H1 (cell line): ENCODE measurements around the gene TMEM178B. TPM values are rescaled to one million over a fixed set of nuclear protein-coding genes. Genes with fewer than 3 reads are reported as not detected.
A peak's percentile ranks its signal among the peaks of the same experiment; 100 is the strongest.

Experiments
- CTCF ChIA-PET: fragments of 300-600 bp; sonication (Branson Sonifier 250); formaldehyde crosslinking; loops from one replicate; lab custom pipeline; 2021; ENCODE audit not compliant: partially characterized antibody; lab: Charles Lee
- POLR2A ChIA-PET: fragments of 300-600 bp; sonication (Branson Sonifier 250); formaldehyde crosslinking; loops from one replicate; lab custom pipeline; 2021; ENCODE audit warnings: inconsistent platforms; ENCODE audit not compliant: partially characterized antibody; lab: Charles Lee
- DNase-seq, 2 experiments: peaks; one replicate each; pipeline versions ENCODE4 v3.0.0 to v3.0.0-alpha.2; 2010 to 2022; ENCODE audit warnings: low spot score in 2 of 2, low read depth in 1 of 2, mixed read lengths in 1 of 2
- FAIRE-seq: peaks from 2 replicates; lab custom pipeline; 2011; peaks lifted over from hg19 to GRCh38; lab: Jason Lieb, UNC
- H2AFZ ChIP-seq: 2 replicates; pipeline ENCODE4 v1.8.1; 2012; ENCODE audit warnings: low read length, inconsistent platforms
- H2AK5ac ChIP-seq: 2 replicates; pipeline ENCODE4 v1.6.1; 2013; ENCODE audit warnings: low read depth, low read length
- H2BK120ac ChIP-seq: replicated peaks from 2 replicates; pipeline ENCODE3; 2013; ENCODE audit warnings: low read depth, low read length, inconsistent platforms
- H2BK12ac ChIP-seq: 2 replicates; pipeline ENCODE4 v1.6.1; 2013; ENCODE audit warnings: low read depth, low read length
- H2BK15ac ChIP-seq: 2 replicates; pipeline ENCODE4 v1.6.1; 2013; ENCODE audit warnings: low read length
- H2BK20ac ChIP-seq: 2 replicates; pipeline ENCODE4 v1.6.1; 2013; ENCODE audit warnings: low read length
- H2BK5ac ChIP-seq: 2 replicates; pipeline ENCODE4 v1.6.1; 2013; ENCODE audit warnings: low read depth, low read length
- H3K14ac ChIP-seq: 2 replicates; pipeline ENCODE4 v1.6.1; 2013; ENCODE audit warnings: inconsistent platforms; ENCODE audit not compliant: insufficient read length
- H3K18ac ChIP-seq: 2 replicates; pipeline ENCODE4 v1.6.1; 2013; ENCODE audit warnings: low read length; ENCODE audit errors: extremely low read depth
- H3K23ac ChIP-seq: 2 replicates; pipeline ENCODE4 v1.6.1; 2013; ENCODE audit warnings: inconsistent platforms; ENCODE audit not compliant: insufficient read length
- H3K23me2 ChIP-seq: 2 replicates; pipeline ENCODE4 v1.6.1; 2013; ENCODE audit warnings: low read depth, low read length
- H3K27ac ChIP-seq: 2 replicates; pipeline ENCODE4 v1.6.1; 2011; ENCODE audit warnings: low read depth, low read length, inconsistent platforms
- H3K27me3 ChIP-seq, 4 experiments: replicated peaks in 1 of 4; 1 replicate in 1 of 4; 2 replicates in 3 of 4; pipeline versions ENCODE4 v1.6.1 to v1.8.1; 2011 to 2013; ENCODE audit warnings: low read length in 3 of 4, mild to moderate bottlenecking in 3 of 4, inconsistent platforms in 2 of 4, mixed read lengths in 2 of 4, moderate library complexity in 1 of 4; ENCODE audit not compliant: control insufficient read depth in 3 of 4, insufficient read depth in 3 of 4; ENCODE audit errors: extremely low read depth in 1 of 4
- H3K36me3 ChIP-seq, 4 experiments: 2 replicates each; pipeline versions ENCODE4 v1.6.1 to v1.8.1; 2011 to 2013; ENCODE audit warnings: mild to moderate bottlenecking in 4 of 4, low read length in 3 of 4, moderate library complexity in 2 of 4, control low read depth in 1 of 4, inconsistent platforms in 1 of 4; ENCODE audit not compliant: insufficient read depth in 4 of 4, control insufficient read depth in 2 of 4
- H3K4ac ChIP-seq: replicated peaks from 2 replicates; pipeline ENCODE3; 2013; ENCODE audit warnings: low read length, low read depth, mixed read lengths, inconsistent platforms; ENCODE audit not compliant: insufficient read length
- H3K4me1 ChIP-seq, 4 experiments: replicated peaks in 1 of 4; 1 replicate in 1 of 4; 2 replicates in 3 of 4; pipeline versions ENCODE4 v1.6.1 to v1.8.1; 2011 to 2013; ENCODE audit warnings: low read length in 3 of 4, inconsistent platforms in 2 of 4, mixed read lengths in 1 of 4; ENCODE audit not compliant: insufficient read depth in 4 of 4, control insufficient read depth in 3 of 4
- H3K4me2 ChIP-seq, 2 experiments: 2 replicates each; pipeline versions ENCODE4 v1.6.1 to v1.8.1; 2011 to 2013; ENCODE audit warnings: low read depth in 2 of 2, low read length in 2 of 2, control low read depth in 1 of 2, inconsistent platforms in 1 of 2, mild to moderate bottlenecking in 1 of 2; ENCODE audit not compliant: insufficient read depth in 1 of 2
- H3K4me3 ChIP-seq, 4 experiments: fragments of 200-600, 300-600 bp in 1 of 4; sonication (generic), shearing (Covaris generic), sonication (Bioruptor Twin) in 1 of 4; 2 replicates each; pipeline versions ENCODE4 v1.5.1 to v1.8.1; 2011 to 2016; ENCODE audit warnings: low read length in 4 of 4, low read depth in 3 of 4, control low read depth in 2 of 4, inconsistent platforms in 2 of 4, mild to moderate bottlenecking in 2 of 4, mixed read lengths in 1 of 4, moderate library complexity in 1 of 4; ENCODE audit not compliant: insufficient read depth in 2 of 4; ENCODE audit errors: extremely low read depth in 1 of 4
- H3K56ac ChIP-seq: replicated peaks from 2 replicates; pipeline ENCODE3; 2013; ENCODE audit warnings: low read depth, mild to moderate bottlenecking, mixed read lengths, low read length, inconsistent platforms; ENCODE audit not compliant: insufficient read length
- H3K79me1 ChIP-seq: 2 replicates; pipeline ENCODE4 v1.6.1; 2013; ENCODE audit warnings: low read depth, low read length, control low read depth
- H3K79me2 ChIP-seq, 2 experiments: 2 replicates each; pipeline versions ENCODE4 v1.6.1 to v1.8.1; 2012 to 2013; ENCODE audit warnings: low read length in 2 of 2, mild to moderate bottlenecking in 2 of 2, inconsistent platforms in 1 of 2; ENCODE audit not compliant: insufficient read depth in 2 of 2, control insufficient read depth in 1 of 2
- H3K9ac ChIP-seq, 4 experiments: replicated peaks in 1 of 4; 1 replicate in 1 of 4; 2 replicates in 3 of 4; pipeline versions ENCODE4 v1.6.1 to v1.8.1; 2011 to 2013; ENCODE audit warnings: low read depth in 3 of 4, low read length in 3 of 4, control low read depth in 2 of 4, mild to moderate bottlenecking in 2 of 4, moderate library complexity in 2 of 4, inconsistent platforms in 1 of 4; ENCODE audit errors: extremely low read depth in 1 of 4
- H3K9me3 ChIP-seq, 2 experiments: 2 replicates each; pipeline versions ENCODE4 v1.6.1 to v1.8.1; 2012 to 2013; ENCODE audit warnings: mild to moderate bottlenecking in 2 of 2, moderate library complexity in 2 of 2, control low read depth in 1 of 2, inconsistent platforms in 1 of 2, low read depth in 1 of 2, low read length in 1 of 2, mixed read lengths in 1 of 2; ENCODE audit not compliant: insufficient read depth in 2 of 2
- H4K20me1 ChIP-seq, 2 experiments: replicated peaks in 1 of 2; 2 replicates each; pipeline versions ENCODE3 to v1.8.1; 2011 to 2013; ENCODE audit warnings: inconsistent platforms in 2 of 2, low read length in 2 of 2, mild to moderate bottlenecking in 1 of 2; ENCODE audit not compliant: insufficient read depth in 2 of 2, control insufficient read depth in 1 of 2
- H4K5ac ChIP-seq: 2 replicates; pipeline ENCODE4 v1.6.1; 2013; ENCODE audit warnings: low read length, low read depth, mixed read lengths, inconsistent platforms; ENCODE audit not compliant: insufficient read length
- H4K8ac ChIP-seq: 2 replicates; pipeline ENCODE4 v1.8.0; 2013; ENCODE audit warnings: mild to moderate bottlenecking, moderate library complexity, low read length, inconsistent platforms; ENCODE audit not compliant: insufficient read depth; ENCODE audit errors: extremely low read depth
- H4K91ac ChIP-seq: replicated peaks from 2 replicates; pipeline ENCODE3; 2013; ENCODE audit warnings: low read length, mixed read lengths, inconsistent platforms; ENCODE audit not compliant: insufficient read length
- BRCA1 ChIP-seq: IDR thresholded peaks from 2 replicates; pipeline ENCODE4 v1.6.1; 2012; ENCODE audit warnings: low read depth, low read length, improper control_type of control experiment
- CEBPB ChIP-seq: IDR thresholded peaks from 2 replicates; pipeline ENCODE4 v1.6.1; 2012; ENCODE audit warnings: low read depth, low read length
- CREB1 ChIP-seq: IDR thresholded peaks from 2 replicates; pipeline ENCODE4 v1.6.1; 2012; ENCODE audit warnings: inconsistent platforms
- GTF2F1 ChIP-seq: IDR thresholded peaks from 2 replicates; pipeline ENCODE4 v1.6.1; 2012; ENCODE audit warnings: low read depth, low read length, improper control_type of control experiment, borderline replicate concordance
- KDM4A ChIP-seq: IDR thresholded peaks from one replicate; pipeline ENCODE4 v1.7.1; 2012; ENCODE audit warnings: low read depth, mild to moderate bottlenecking, moderate library complexity, low read length, inconsistent platforms; ENCODE audit not compliant: severe bottlenecking
- POLR2A ChIP-seq, 2 experiments: IDR thresholded peaks; 1 replicate in 1 of 2; 2 replicates in 1 of 2; pipeline ENCODE4 v1.6.1; 2011; ENCODE audit warnings: low read depth in 2 of 2, low read length in 2 of 2, mild to moderate bottlenecking in 2 of 2; ENCODE audit errors: control extremely low read depth in 1 of 2
- POLR2AphosphoS5 ChIP-seq: IDR thresholded peaks from 2 replicates; pipeline ENCODE4 v1.6.1; 2011; ENCODE audit warnings: low read depth, low read length
- RNF2 ChIP-seq: fragments of 200-900, 300-1000 bp; sonication (generic); IDR thresholded peaks from 2 replicates; pipeline ENCODE4 v1.7.1; 2016; ENCODE audit warnings: borderline replicate concordance, low read depth, mild to moderate bottlenecking, antibody characterized with exemption, low read length; ENCODE audit not compliant: poor library complexity, severe bottlenecking; ENCODE audit errors: missing control alignments
- SP4 ChIP-seq: IDR thresholded peaks from 2 replicates; pipeline ENCODE4 v1.6.1; 2012; ENCODE audit warnings: low read length, inconsistent platforms
- SUZ12 ChIP-seq: fragments of 200-600 bp; sonication (generic); IDR thresholded peaks from 2 replicates; pipeline ENCODE4 v1.6.1; 2012; ENCODE audit warnings: mild to moderate bottlenecking, inconsistent platforms, low read length, moderate library complexity, mixed read lengths
- YY1 ChIP-seq: IDR thresholded peaks from 2 replicates; pipeline ENCODE4 v1.6.1; 2011; ENCODE audit warnings: low read depth, mild to moderate bottlenecking, low read length
- WGBS, 2 experiments: shearing (Covaris generic) in 1 of 2; methylation state at CpG; one replicate each; pipeline versions ENCODE4 v1.1.6 to v1.1.7; 2013 to 2015; ENCODE audit warnings: low lambda C conversion rate in 2 of 2, mixed read lengths in 2 of 2, inconsistent platforms in 1 of 2, low coverage in 1 of 2, missing lambda C conversion rate in 1 of 2; ENCODE audit not compliant: insufficient replicate concordance in 2 of 2, insufficient coverage in 1 of 2, insufficient read length in 1 of 2; ENCODE audit errors: extremely low coverage in 1 of 2, missing lambda C conversion rate in 1 of 2; 5-methylcytosine and 5-hydroxymethylcytosine counted together
- polyA plus RNA-seq, 7 experiments: library from polyadenylated mRNA; depleted of rRNA in 3 of 7; stranded (reverse) in 5 of 7; unstranded in 2 of 7; fragments of >200 nt in 5 of 7; fragments of 200-250 nt in 2 of 7; gene quantifications; 1 replicate in 5 of 7; 2 replicates in 1 of 7; 4 replicates in 1 of 7; pipeline versions ENCODE4 v1.2.1 to v1.2.3, GENCODE V29; 2011 to 2013; ENCODE audit warnings: missing spikeins in 2 of 7, mixed read lengths in 2 of 7
- total RNA-seq: library from RNA; stranded (reverse); fragmentation: NEBNext Ultra II Directional; extraction: Animal tissue kit (Norgen Biotek cat#: 25700); gene quantifications from 2 replicates; pipeline ENCODE4 v1.2.1, GENCODE V29; 2021
- TF ChIP-seq, protein P1 (sequence below): IDR thresholded peaks from 2 replicates; pipeline ENCODE4 v1.6.1; 2011; ENCODE audit warnings: low read depth, mild to moderate bottlenecking, low read length; ENCODE audit not compliant: insufficient read depth

The TMEM178B gene
- total and polyA plus RNA-seq, 2 of the 8 experiments (the other 6 are each of a cell fraction or from before 2014, with no cell fraction given): 5.3 to 18.1 TPM

DNA sequence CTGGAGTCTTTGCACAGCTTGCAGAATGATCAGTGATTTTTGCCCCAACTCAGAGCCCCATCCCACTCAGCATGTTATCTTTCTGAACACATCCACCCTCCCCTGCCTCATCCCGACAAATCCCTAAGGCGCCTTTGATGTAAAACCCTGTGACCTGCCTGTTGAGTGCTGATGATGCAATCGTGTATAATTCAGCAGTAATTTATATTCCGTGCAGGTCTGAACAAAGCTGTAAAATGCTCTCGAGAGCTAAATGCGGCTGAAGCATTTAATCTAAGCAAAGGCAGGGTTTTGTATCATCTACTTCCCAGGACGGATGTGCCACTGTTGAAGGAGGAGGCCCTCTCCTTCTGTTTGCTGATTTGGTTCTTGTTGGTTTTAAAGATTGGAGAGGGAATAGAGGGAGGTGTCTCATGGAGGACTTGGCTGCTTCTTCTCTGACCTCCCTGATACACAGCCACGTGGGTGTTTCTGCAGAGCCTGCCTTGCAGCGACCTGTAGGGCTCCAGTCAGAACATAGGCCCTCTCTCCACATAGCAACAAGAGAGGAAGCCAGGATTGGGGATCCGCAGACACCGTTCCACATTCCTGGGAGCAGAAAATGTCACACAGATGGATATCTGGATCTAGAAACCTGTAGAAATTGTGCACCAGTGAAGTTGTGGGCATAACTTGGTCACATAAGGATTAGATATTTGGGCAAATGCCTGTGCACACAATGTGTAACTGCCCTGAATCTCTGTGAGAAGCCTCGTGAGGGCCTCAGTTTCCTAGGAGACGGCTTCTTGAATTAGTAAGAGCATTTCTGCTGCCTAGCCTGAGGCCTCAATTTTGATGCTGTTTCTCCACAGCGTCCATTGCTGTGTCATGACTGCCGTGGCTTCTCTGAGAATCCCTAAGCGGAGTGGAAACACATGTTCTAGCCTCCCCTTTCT lies 387.2 kb downstream of the TMEM178B start:
- DNase-seq (no peak), FAIRE-seq (no peak)
- H3K23me2 ChIP-seq: no peaks in the 10 kb centered on the region
- no peaks in the 10 kb centered on the region for H3K36me3 ChIP-seq
- no peaks in the 10 kb centered on the region; the same call in 1 of the 2 replicates for H3K79me1 ChIP-seq
- H3K4ac ChIP-seq: no peak overlapping the region
- no peak overlapping the region for H3K27ac ChIP-seq
- ChIA-PET POLR2A (interaction anchor here (0.8 kb wide), 1 partner anchor 65 kb away, joined by 3 read pairs; no protein-coding TSS in a partner anchor), CTCF (interaction anchor here (0.9 kb wide), 1 partner anchor 11 kb away, joined by 3 read pairs; no protein-coding TSS in a partner anchor)
- H3K4me3 ChIP-seq: no peak overlapping the region
- no peaks in the 10 kb centered on the region for H3K9me3 ChIP-seq
- no peak overlapping the region for H4K91ac ChIP-seq
- H3K56ac ChIP-seq: no peak overlapping the region
- H2BK12ac ChIP-seq: no peak overlapping the region
- H2BK120ac ChIP-seq: no peak overlapping the region
- H3K27me3 ChIP-seq: no peaks in the 10 kb centered on the region
- no peak overlapping the region for H2BK20ac ChIP-seq
- peaks cover 0 to 6% (median 0%) of the 10 kb centered on the region in 4 experiments; a peak in 2 of 7 replicates for H3K4me1 ChIP-seq
- H3K9ac ChIP-seq: no peak overlapping the region
- H2AFZ ChIP-seq: no peak overlapping the region
- no peaks in the 10 kb centered on the region for H4K20me1 ChIP-seq
- H3K23ac ChIP-seq: no peak overlapping the region
- no peak overlapping the region for H3K18ac ChIP-seq
- H4K5ac ChIP-seq: no peak overlapping the region
- H2BK15ac ChIP-seq: no peak overlapping the region
- no peak overlapping the region for H2AK5ac ChIP-seq
- H3K14ac ChIP-seq: no peak overlapping the region
- no peak overlapping the region for H4K8ac ChIP-seq
- no peaks in the 10 kb centered on the region for H3K79me2 ChIP-seq
- no peak overlapping the region for H3K4me2 ChIP-seq
- WGBS, 2 experiments: 82% methylated on average over 16 of the region's 16 CpGs; no CpG with 5 or more reads in 1 of the 2 experiments
- H2BK5ac ChIP-seq: no peak overlapping the region
- TF ChIP-seq BRCA1: no peak
- no peak for TF ChIP-seq KDM4A
- TF ChIP-seq YY1: no peak
- no peak for TF ChIP-seq SP4
- TF ChIP-seq SUZ12: no peak
- TF ChIP-seq CEBPB: peak; percentile 59; the same call in 1 of the 2 replicates
- TF ChIP-seq, protein P1, sequence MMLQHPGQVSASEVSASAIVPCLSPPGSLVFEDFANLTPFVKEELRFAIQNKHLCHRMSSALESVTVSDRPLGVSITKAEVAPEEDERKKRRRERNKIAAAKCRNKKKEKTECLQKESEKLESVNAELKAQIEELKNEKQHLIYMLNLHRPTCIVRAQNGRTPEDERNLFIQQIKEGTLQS: 0 out of 2 replicates have a peak, but pooled peaks have one; percentile 3
- TF ChIP-seq RNF2: no peak
- no peak for TF ChIP-seq POLR2AphosphoS5
- no peak for TF ChIP-seq POLR2A (IDR thresholded peaks at IDR 0.05; ENCODE audit: control extremely low read depth in 1 of 2, low read depth in 2 of 2, low read length in 2 of 2)
- no peak for TF ChIP-seq GTF2F1
- TF ChIP-seq CREB1: no peak
